Adipocyte (in vitro differentiated cells): Measurements from ENCODE around the gene GMNN.

ENCODE experiments used
- DNase-seq: peaks from one replicate; pipeline ENCODE4 v3.0.0-alpha.2; 2015; ENCODE audit warnings: low read depth
- H3K27me3 ChIP-seq: replicated peaks from 2 replicates; pipeline ENCODE4 v1.7.0; 2013; ENCODE audit warnings: mild to moderate bottlenecking, low read length, moderate library complexity; ENCODE audit not compliant: control insufficient read depth, insufficient read depth
- H3K36me3 ChIP-seq: 2 replicates; pipeline ENCODE4 v1.7.0; 2013; ENCODE audit warnings: low read length, mild to moderate bottlenecking, moderate library complexity; ENCODE audit not compliant: control insufficient read depth, insufficient read depth, severe bottlenecking
- H3K4me1 ChIP-seq: 2 replicates; pipeline ENCODE4 v1.7.0; 2013; ENCODE audit warnings: mild to moderate bottlenecking, low read length, moderate library complexity; ENCODE audit not compliant: control insufficient read depth, insufficient read depth
- H3K4me3 ChIP-seq: 2 replicates; pipeline ENCODE4 v1.7.0; 2013; ENCODE audit warnings: mild to moderate bottlenecking, low read length, moderate library complexity
- H3K9ac ChIP-seq: 2 replicates; pipeline ENCODE4 v1.7.0; 2013; ENCODE audit warnings: mild to moderate bottlenecking, low read length, moderate library complexity
- H3K9me3 ChIP-seq: 2 replicates; pipeline ENCODE4 v1.7.0; 2013; ENCODE audit warnings: mild to moderate bottlenecking, low read length, moderate library complexity; ENCODE audit not compliant: control insufficient read depth

The GMNN gene

DNA sequence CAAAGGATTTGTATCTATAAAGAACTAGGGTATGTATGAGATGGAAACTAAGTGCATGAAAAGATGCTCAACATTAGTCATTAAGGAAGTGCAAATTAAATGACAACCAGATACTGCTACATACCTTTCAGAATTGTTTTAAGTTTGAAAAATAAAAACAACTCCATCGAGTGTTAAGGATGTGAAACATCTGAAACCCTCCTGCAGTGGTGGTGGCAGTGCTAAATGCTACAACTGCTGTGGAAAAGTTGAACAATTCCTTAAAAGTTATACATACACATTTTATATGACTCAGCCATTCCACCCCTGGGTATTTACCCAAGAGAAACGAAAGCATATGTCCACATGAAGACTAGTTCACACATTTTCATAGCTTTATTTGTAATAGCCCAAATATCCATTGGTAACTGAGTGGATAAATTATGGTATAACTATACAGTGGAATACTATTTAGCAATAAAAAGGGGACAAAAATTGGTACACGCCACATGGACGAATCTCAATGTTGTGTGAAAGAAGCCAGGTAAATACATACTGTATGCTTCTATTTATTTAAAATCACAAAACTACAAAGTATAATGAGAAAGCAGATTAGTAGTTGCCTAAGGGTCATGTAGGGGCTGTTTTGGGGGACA lies 13.4 kb downstream of the GMNN start:
- H3K9ac ChIP-seq: no peak overlapping the region
- H3K9me3 ChIP-seq: no peaks in the 10 kb centered on the region
- H3K4me3 ChIP-seq: no peak overlapping the region
- no peaks in the 10 kb centered on the region for H3K4me1 ChIP-seq
- DNase-seq: peak; percentile 42
- peaks cover 27% of the 10 kb centered on the region for H3K36me3 ChIP-seq
- no peaks in the 10 kb centered on the region for H3K27me3 ChIP-seq

DNA sequence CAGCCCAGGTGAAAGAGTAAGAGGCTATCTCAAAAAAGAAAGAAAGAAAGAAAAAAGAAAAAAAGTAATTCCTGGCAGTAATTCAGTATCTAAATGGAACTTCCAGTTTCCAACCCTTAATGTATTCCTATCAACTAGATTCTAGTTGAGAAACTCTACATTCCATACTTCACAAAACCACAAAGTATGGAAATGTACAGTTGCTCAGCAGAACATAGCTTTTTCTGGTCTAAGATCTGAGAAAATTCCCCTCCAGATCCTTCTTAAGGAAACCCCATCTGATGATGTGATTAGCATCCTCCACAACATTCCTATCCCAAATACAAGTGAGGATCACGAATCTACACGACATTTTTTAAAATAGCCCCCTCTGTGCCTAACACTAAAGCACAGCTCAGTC lies 20.4 kb downstream of the GMNN start:
- Histone ChIP-seq H3K36me3 (no peaks in the 10 kb centered on the region), H3K4me1 (no peaks in the 10 kb centered on the region), H3K27me3 (no peaks in the 10 kb centered on the region), H3K9me3 (no peaks in the 10 kb centered on the region), H3K9ac (no peak overlapping the region), H3K4me3 (no peak overlapping the region)
- DNase-seq: peak; percentile 49

DNA sequence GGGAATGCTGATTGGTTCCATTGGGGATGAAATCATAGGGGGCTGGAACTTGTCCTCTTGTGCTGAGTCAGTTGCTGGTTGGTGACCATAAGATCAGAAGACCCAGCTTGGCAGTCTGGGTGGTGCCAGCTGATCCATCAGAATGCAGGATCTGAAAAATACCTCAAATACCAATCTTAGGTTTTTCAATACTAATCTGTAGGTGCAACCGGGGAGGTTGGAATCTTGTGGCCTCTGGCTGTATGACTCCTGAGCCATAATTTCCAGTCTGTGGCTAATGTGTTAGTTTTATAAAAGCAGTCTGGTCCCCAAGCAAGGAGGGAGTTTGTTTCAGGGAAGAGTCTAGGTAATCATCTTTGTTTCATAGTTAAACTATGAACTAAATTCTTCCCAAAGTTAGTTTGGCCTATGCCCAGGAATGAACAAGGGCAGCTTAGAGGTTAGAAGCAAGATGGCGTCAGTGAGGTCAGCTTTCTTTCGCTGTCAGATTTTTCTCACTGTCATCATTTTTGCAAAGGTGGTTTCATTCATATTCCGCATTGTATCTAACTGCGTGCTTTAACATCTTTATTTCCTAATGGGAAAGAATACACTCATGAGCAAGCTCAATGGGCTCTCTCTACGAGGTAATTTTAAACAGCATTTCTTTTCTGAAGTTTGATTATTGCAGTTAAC lies 22.0 kb downstream of the GMNN start:
- no peak overlapping the region for H3K4me3 ChIP-seq
- no peaks in the 10 kb centered on the region for H3K36me3 ChIP-seq
- no peaks in the 10 kb centered on the region for H3K4me1 ChIP-seq
- DNase-seq: no peak
- H3K9me3 ChIP-seq: no peaks in the 10 kb centered on the region
- no peaks in the 10 kb centered on the region for H3K27me3 ChIP-seq
- H3K9ac ChIP-seq: no peak overlapping the region

DNA sequence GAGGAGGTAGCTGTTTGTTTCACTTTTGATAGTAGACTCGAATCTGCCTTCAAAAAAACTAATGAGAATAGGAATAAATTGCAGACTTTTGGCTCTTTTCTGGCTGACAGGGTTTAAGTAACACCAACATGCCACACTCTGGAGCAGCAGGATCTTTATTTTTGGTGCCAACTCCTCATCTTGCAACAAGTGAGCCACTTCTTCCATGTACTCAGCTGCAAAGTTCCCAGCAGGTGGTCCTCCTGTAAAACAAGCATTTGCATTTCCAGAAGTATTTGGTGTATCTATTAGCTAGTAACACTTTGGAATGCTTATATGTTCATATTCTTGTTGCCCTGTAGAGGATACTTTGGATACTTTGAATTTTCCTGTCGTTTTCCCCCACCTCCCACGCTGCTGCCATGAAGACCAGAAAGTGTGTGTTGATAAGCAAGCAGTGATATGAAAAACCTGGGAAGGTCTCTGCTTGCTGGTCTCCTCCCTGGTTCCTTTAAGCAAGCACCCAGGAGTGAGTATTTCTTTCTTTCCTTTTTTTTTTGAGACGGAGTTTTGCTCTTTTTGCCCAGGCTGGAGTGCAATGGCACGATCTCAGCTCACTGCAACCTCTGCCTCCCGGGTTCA lies 23.0 kb downstream of the GMNN start:
- DNase-seq: no peak
- Histone ChIP-seq H3K36me3 (no peaks in the 10 kb centered on the region), H3K9ac (no peak overlapping the region), H3K4me1 (peaks cover 7% of the 10 kb centered on the region), H3K4me3 (no peak overlapping the region), H3K9me3 (no peaks in the 10 kb centered on the region), H3K27me3 (no peaks in the 10 kb centered on the region)

DNA sequence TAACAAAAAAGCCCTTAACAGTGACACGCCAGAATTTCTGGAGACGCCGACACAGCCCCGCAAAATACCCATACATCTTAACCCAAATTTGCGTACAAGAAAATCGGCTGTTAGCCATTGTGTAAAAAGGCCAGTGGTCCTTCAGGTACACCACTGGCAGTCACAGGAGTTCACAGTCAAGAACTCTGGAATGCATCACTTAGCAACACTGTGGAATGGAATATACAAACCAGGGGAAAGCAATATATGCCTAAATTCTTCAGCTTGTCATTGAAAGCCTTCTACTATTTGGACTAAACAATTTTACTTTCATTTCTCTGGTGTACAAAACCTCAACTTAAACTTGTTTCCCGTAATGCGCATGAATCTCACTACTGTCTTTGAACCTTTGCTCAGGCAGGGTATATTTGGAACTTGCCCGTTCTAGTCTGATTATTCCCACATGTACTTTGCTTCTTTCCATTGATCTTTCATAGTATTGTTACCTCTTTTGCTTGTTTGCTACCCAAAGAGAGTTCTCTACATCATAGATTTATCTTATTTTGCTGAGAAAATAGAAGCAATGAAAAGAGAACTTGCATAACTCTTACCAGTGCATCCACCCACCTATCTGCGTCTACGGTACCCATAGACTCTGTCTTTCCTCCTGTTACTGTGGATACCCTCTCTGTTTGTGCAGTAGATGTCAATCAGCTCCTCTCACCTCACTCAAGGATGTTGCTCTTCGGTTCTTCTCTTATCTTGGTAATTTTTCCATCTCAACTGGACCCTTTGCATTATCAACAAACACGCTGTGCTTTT lies 24.2 kb downstream of the GMNN start, which contains the start of gene ARMH2:
Gene ARMH2 (minus strand): TSS at position 178 of the 801 bp plus-strand sequence. CDS start 60 bp downstream, at position 118.
- DNase-seq: no peak
- no peaks in the 10 kb centered on the region for H3K27me3 ChIP-seq
- H3K4me3 ChIP-seq: no peak within 1 kb of the TSS
- H3K9ac ChIP-seq: no peak within 1 kb of the TSS
- H3K36me3 ChIP-seq: no peaks in the 10 kb centered on the region
- no peaks in the 10 kb centered on the region for H3K9me3 ChIP-seq
- H3K4me1 ChIP-seq: peaks cover 15% of the 10 kb centered on the region

DNA sequence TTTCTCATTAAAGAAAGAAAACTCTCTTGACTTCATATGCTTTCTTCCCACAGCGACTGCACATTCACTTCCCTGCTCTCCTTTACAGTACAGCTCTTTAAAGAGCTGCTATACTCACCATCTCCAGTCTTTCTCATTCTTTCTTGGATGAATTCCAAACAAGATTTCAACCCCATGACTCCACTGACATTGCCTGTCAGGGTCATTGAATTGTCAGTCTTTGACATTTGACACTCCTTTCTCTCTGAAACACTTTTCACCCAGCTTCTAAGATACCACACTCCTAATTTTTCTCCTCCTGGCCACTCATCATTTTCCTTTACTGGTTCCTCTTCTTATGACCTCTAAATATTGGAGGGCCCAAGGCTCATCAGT lies 24.8 kb downstream of the GMNN start:
- peaks cover 1% of the 10 kb centered on the region for H3K36me3 ChIP-seq
- no peaks in the 10 kb centered on the region for H3K9me3 ChIP-seq
- DNase-seq: no peak
- peaks cover 15% of the 10 kb centered on the region for H3K4me1 ChIP-seq
- H3K4me3 ChIP-seq: no peak overlapping the region
- H3K9ac ChIP-seq: no peak overlapping the region
- no peaks in the 10 kb centered on the region for H3K27me3 ChIP-seq

DNA sequence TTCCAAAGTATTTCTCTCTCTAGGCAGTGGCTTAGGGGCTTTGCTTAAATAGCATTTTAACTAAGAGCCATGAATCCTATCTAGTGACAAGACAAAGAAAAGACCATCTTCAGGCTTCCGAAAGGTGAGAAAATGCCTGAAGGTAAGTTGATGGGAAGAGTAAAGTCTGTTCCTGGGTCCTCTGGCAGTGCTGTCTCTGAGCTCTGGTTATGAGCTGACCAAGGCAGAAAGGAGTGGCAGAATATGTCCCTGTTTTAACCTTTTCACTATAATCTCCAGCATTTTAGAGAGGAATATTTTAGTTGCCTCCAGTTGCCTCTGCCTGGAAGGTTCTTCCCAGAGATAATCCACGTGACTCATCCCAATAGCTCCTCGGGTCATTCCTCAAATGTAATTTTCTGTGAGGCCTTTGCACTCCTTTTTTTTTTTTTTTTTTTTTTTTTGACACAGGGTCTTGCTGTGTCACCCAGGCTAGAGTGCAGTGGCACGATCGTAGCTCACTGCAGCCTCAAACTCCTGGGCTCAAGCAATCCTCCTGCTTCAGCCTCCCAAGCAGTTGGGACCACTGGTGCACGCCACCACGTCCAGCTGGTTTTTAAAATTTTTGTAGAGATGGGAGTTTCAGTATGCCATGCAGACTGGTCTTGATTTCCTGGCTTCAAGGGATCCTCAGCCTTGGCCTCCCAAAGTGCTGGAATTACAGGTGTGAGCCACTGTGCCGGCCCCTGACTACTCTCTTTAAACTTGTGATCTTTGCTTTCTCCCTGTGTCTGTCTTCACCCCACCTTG lies 27.7 kb downstream of the GMNN start:
- no peak for DNase-seq
- Histone ChIP-seq H3K27me3 (no peaks in the 10 kb centered on the region), H3K4me3 (no peak overlapping the region), H3K9ac (no peak overlapping the region), H3K36me3 (peaks cover 29% of the 10 kb centered on the region), H3K4me1 (peaks cover 15% of the 10 kb centered on the region), H3K9me3 (no peaks in the 10 kb centered on the region)

DNA sequence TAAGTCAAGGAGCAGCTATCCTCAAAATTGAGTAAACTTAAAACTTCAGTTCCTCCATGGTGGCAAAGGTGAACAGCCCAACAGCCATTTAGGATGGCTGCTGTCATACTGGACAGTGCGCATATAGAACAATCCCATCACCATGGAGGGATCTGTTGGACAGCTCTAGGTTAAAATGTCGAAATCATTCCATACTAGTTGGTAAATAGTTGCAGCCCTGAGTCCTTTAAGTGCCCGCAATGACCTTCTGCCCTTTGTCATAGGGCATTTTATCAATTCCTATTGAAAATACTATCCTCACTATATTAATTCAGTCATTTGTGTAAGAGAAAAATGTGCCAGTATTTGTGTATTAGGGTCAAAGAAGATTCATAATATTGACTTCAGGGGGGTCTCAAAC lies 32.8 kb downstream of the GMNN start:
- H3K4me1 ChIP-seq: peaks cover 10% of the 10 kb centered on the region
- H3K27me3 ChIP-seq: no peaks in the 10 kb centered on the region
- peaks cover 50% of the 10 kb centered on the region for H3K36me3 ChIP-seq
- H3K9ac ChIP-seq: no peak overlapping the region
- H3K9me3 ChIP-seq: no peaks in the 10 kb centered on the region
- H3K4me3 ChIP-seq: no peak overlapping the region
- no peak for DNase-seq

DNA sequence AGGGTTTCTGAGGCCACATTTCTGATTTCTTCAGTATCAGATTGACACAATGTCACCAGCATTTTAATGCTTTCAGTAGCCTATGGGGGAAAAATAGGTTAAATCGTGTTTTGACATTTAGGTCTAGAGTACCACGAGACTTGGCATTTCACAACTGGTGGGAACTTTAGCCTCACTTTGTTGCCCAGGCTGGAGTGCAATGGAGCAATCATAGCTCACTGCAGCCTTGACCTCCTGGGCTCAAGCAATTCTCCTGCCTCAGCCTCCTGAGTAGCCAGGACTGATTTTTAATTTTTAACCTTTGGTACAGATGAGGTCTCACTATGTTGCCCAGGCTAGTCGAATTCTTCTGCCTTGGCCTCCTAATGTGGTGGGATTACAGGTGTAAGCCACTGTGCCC lies 35.0 kb downstream of the GMNN start:
- H3K4me1 ChIP-seq: no peaks in the 10 kb centered on the region
- no peak overlapping the region for H3K4me3 ChIP-seq
- no peaks in the 10 kb centered on the region for H3K27me3 ChIP-seq
- no peaks in the 10 kb centered on the region for H3K9me3 ChIP-seq
- no peak overlapping the region for H3K9ac ChIP-seq
- DNase-seq: no peak
- peaks cover 47% of the 10 kb centered on the region for H3K36me3 ChIP-seq

DNA sequence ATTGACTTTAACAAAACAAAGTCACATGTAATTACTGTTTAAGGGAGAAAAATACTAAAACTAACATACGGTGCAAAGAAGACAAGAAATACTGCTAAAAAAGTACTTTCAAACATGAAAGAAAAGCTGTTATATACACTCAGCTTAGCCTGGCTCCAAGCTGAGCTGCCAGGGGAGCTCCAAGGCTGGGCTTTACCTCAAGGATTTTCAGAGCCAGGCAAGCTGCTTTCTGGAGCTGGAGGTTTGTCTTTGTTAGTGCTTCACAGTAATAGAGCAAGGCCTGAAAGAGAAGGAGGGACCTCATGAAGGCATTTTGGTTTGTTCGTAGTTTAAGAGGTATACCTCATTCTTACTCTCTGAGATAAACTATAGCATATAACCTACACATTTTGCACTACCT lies 43.6 kb downstream of the GMNN start:
- Histone ChIP-seq H3K9ac (no peak overlapping the region), H3K27me3 (no peaks in the 10 kb centered on the region), H3K9me3 (no peaks in the 10 kb centered on the region), H3K4me1 (no peaks in the 10 kb centered on the region), H3K4me3 (no peak overlapping the region), H3K36me3 (peaks cover 22% of the 10 kb centered on the region)
- DNase-seq: no peak
